GM13976 (cell line): ENCODE data around the gene MSH5.
"Not testable (repeated sequence)": the region's sequence is repeated elsewhere in the genome, so short reads cannot be mapped to it uniquely, and the experiment has no call there.

ENCODE experiments used
- DNase-seq: peaks from one replicate; pipeline ENCODE4 v3.0.0; 2012; ENCODE audit warnings: low spot score
- in situ Hi-C: fragments of 300-500 bp; cut with MboI; formaldehyde crosslinking; loops from one replicate; pipeline ENCODE4 v1.12.0; 2022; ENCODE audit warnings: low sequenced_read_pairs, mixed read lengths, inconsistent platforms; ENCODE audit not compliant: unreplicated experiment
- TF ChIP-seq, protein P1 (sequence below): IDR thresholded peaks from 2 replicates; pipeline ENCODE4 v1.5.1; 2012; ENCODE audit warnings: borderline replicate concordance, mild to moderate bottlenecking; ENCODE audit not compliant: insufficient read depth; ENCODE audit errors: extremely low read depth, missing control alignments, control extremely low read depth

The MSH5 gene

DNA sequence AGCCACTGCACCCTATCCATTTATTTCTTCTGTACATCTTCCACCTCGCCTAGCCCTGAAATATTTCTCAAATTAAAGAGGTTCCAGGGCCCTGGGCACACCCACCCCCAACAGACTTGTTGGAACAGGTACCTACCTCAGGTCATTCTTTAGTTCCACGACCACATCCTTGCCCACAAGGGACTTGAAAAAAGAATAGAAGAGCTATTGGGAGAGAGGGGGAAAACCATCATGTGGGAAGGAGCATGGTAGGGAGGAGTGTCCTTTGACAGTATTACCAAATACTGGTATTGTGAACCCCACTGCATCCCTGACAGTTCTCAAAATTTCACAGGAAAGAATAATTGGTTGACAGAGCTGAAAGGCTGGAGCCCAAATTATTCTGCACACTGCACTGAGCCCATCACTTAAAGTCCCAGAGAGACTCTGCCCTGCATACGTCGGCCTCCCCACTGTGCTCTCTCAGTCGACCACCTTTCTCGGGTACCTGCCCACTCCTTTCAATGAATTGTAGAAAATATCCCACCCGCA lies 66.2 kb downstream of the MSH5 start:
- in situ Hi-C loops: no loop called here
- DNase-seq: peak; percentile 39
- TF ChIP-seq, protein P1, sequence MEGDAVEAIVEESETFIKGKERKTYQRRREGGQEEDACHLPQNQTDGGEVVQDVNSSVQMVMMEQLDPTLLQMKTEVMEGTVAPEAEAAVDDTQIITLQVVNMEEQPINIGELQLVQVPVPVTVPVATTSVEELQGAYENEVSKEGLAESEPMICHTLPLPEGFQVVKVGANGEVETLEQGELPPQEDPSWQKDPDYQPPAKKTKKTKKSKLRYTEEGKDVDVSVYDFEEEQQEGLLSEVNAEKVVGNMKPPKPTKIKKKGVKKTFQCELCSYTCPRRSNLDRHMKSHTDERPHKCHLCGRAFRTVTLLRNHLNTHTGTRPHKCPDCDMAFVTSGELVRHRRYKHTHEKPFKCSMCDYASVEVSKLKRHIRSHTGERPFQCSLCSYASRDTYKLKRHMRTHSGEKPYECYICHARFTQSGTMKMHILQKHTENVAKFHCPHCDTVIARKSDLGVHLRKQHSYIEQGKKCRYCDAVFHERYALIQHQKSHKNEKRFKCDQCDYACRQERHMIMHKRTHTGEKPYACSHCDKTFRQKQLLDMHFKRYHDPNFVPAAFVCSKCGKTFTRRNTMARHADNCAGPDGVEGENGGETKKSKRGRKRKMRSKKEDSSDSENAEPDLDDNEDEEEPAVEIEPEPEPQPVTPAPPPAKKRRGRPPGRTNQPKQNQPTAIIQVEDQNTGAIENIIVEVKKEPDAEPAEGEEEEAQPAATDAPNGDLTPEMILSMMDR: no peak

DNA sequence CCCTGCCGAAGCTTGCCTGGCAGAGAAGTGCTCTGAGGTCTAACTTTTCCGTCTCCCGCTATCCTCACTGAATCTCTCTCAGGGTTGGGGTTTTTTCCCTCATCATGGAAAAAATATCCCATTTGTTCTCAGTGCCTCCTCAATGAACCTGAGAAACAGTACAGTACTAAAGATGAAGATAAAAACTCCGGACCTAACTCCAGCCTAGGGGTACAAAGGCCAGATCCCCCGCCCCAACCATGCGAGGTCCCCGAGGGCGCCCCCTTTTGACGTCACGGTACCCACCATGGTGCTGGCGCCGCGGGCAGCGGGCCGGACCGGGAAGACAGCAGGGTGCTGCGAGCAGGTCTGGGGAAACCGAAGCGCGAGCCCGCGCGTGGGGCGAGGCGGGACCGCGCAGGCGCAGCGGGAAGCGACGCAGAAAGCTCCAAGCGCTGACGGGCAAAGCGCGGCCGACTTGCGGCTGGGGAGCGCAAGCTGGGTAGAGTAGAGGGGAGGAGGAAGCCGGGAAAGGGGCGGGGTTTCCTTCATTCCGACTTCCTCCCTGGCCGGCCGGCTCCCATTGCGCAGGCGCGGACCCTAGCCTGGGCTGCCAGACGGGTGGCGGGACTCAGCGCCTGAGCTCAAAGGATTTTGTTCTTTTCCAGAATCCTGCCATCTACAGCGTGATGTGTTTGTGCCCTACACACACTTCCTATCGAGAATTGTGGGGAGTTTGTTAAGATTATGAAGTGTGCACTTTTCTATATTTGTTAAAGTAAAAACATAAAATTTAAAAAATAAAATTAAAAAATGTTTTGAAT lies 66.9 kb downstream of the MSH5 start, which contains the start of gene LSM2:
LSM2 (minus strand) TSS at position 497 of the 803 bp plus-strand sequence; CDS start at position 288, 209 bp downstream.
- TF ChIP-seq, protein P1: no peak
- in situ Hi-C loops: no loop called here

DNA sequence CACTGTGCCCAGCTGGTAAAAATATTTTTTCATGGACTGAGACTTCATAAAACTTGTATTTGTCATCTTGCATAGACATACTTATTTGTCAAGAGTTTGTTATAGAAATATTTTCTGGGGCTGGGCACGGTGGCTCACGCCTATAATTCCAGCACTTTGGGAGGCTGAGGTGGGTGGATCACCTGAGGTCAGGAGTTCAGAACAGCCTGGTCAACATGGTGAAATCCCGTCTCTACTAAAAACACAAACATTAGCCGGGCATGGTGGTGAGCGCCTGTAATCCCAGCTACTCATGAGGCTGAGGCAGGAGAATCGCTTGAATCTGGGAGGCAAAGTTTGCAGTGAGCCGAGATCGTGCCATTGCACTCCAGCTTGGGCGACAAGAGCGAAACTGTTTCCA lies 68.8 kb downstream of the MSH5 start:
- in situ Hi-C loops, DNase-seq: not testable (repeated sequence)

More for the DNA sequence above, 66.9 kb downstream of the MSH5 start, which contains the start of gene LSM2:
- peak; percentile 100 for DNase-seq

DNA sequence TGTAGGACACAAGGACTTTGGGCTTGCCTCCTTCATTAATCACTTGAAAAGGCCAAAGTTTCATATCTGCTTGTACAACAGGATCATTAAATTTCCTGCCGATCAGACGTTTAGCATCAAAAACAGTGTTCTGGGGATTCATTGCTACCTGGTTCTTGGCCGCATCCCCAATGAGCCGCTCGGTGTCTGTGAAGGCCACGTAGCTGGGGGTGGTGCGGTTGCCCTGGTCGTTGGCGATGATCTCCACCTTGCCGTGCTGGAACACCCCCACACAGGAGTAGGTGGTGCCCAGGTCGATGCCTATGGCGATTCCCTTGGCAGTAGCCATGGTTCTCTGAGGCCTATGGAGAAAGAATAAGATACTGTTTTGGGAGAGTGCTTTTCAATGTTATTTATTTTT lies 71.8 kb downstream of the MSH5 start:
- TF ChIP-seq, protein P1: no peak
- DNase-seq: no peak
- in situ Hi-C loops: no loop called here
